Measurements from ENCODE around the gene ZNF669.

Gene ZNF669

DNA sequence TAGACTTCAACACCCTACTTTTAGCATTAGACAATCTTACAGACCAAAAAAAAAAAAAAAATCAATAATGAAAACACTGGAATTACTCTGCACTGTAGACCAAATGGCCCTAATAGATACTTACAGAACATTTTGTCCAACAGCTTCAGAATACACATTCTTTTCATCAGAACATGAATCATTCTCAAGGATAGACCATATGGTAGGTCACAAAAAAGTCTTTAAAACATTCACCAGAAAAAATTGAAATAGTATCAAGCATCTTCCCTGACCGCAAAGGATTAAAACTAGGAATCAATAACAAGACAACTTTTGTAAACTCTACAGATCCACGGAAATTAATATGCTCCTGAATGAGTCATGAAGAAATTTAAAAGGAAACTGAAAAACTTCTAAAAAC is 48.1 kb downstream of the ZNF669 start:
- no peak for DNase-seq

DNA sequence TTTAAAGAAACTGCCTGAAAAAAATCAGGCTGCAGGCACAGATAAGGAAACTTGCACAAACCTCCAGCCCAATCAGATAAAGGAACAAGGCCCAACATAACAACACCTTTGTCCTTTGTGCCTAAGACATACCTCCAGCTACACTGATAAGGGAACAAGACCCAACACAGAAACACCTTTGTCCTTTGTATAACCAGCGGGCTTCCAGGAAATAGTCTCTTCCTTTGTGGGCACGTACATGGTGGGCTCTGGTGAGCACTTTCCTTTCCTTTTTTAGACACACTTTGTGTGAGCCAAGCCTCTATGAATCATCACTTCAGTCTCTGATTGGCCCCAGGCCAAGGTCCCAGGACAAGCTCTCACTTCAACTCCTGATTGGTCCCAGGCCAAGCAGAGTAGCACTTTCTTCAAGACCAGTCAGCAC is 49.2 kb downstream of the ZNF669 start:
- no peak for DNase-seq
